Liver (tissue), 3 donors: ENCODE measurements around the gene NDUFAF5.

Experiments
- CTCF ChIP-seq: fragments of 150-350 bp; IDR thresholded peaks from 2 replicates; pipeline ENCODE4 v1.5.1; 2017; ENCODE audit warnings: improper control_type of control experiment, low read depth, low read length; ENCODE audit not compliant: missing input control
- MAX ChIP-seq: IDR thresholded peaks from 2 replicates; pipeline ENCODE4 v1.6.1; 2016; ENCODE audit warnings: antibody characterized with exemption
- SP1 ChIP-seq: IDR thresholded peaks from 2 replicates; pipeline ENCODE4 v1.6.1; 2018; ENCODE audit warnings: antibody characterized with exemption, mild to moderate bottlenecking
- donor health status: healthy.
- donor health status: healthy.

GRCh38 chr20:13791540-13792459 lies 7.0 kb downstream of the NDUFAF5 start:
- TF ChIP-seq CTCF (no peak), SP1 (no peak), MAX (no peak)
